ENCODE data around the gene TMEM138. TPM values are rescaled to one million over a fixed set of nuclear protein-coding genes. Genes with fewer than 3 reads are reported as not detected.

Gene TMEM138
- total and polyA plus RNA-seq, 2 of the 13 experiments (the other 11 are each of a cell fraction or from before 2014, with no cell fraction given) = 43.5 to 61.0 TPM

GRCh38 chr11:61339490-61339878 lies 22.7 kb upstream of the TMEM138 start (continued):
- no peak for TF ChIP-seq FOXP4 (CRISPR knock-in tag; IDR thresholded peaks at IDR 0.05)

GRCh38 chr11:61340979-61341378 lies 21.2 kb upstream of the TMEM138 start:
- no peak overlapping the region for H3K27ac ChIP-seq (ENCODE audit: extremely low read length, insufficient read depth, low read length)
- CTCF ChIA-PET (ENCODE audit: low intra/inter-chr PET ratio, low total read pairs) = no interaction called here
- peaks cover 6% of the 10 kb centered on the region; the same call in 1 of the 2 replicates for H4K20me1 ChIP-seq (ENCODE audit: insufficient read depth, low read length)
- no peak for TF ChIP-seq ZNF326 (CRISPR knock-in tag; IDR thresholded peaks at IDR 0.05; ENCODE audit: borderline replicate concordance)
- POLR2A ChIA-PET = interaction anchor here (1.7 kb wide), 1 partner anchor 21 kb away, joined by 4 read pairs; the partner anchor contains the start of genes CYB561A3 and TMEM138
- no peak for DNase-seq (ENCODE audit: low spot score)
- H3K27me3 ChIP-seq (ENCODE audit: control insufficient read depth in 1 of 2, insufficient read depth in 2 of 2, low read length in 2 of 2) = no peaks in the 10 kb centered on the region
- peaks cover 21% of the 10 kb centered on the region for H3K79me2 ChIP-seq (ENCODE audit: insufficient read depth, low read length)
- no TSS peak for BruUV-seq (replicated peaks)
- H2AFZ ChIP-seq (ENCODE audit: low read length) = no peak overlapping the region
- H3K4me3 ChIP-seq (replicated peaks in 1 of 3; ENCODE audit: insufficient read depth in 1 of 3, low read depth in 2 of 3, low read length in 3 of 3) = no peak overlapping the region
- intact Hi-C loops (cut with micrococcal nuclease; ENCODE audit: unreplicated experiment) = no loop called here
- no peak overlapping the region for H3K4me2 ChIP-seq (ENCODE audit: low read depth, low read length)
- no peaks in the 10 kb centered on the region for H3K9me3 ChIP-seq (ENCODE audit: low read length)
- H3K36me3 ChIP-seq (replicated peaks in 1 of 2; ENCODE audit: control insufficient read depth in 1 of 2, insufficient read depth in 2 of 2, low read length in 2 of 2) = peaks cover 49 to 79% of the 10 kb centered on the region in 2 experiments
- peaks cover 15% of the 10 kb centered on the region for H3K4me1 ChIP-seq (ENCODE audit: insufficient read depth, low read length)
- no peak for FAIRE-seq
- WGBS (ENCODE audit: low lambda C conversion rate) = 100% methylated on average over 2 of the region's 2 CpGs
- H3K9ac ChIP-seq (ENCODE audit: insufficient read depth, low read depth, low read length) = no peak overlapping the region
- in situ Hi-C loops (cut with HindIII; ENCODE audit: extremely low pct_ligation_motif_present, low pct_unique_long_range_greater_than_20kb) = no loop called here
- no peak for ATAC-seq

- intact Hi-C loops (cut with micrococcal nuclease; ENCODE audit: unreplicated experiment) (no loop called here), in situ Hi-C loops (cut with HindIII; ENCODE audit: extremely low pct_ligation_motif_present, low pct_unique_long_range_greater_than_20kb) (no loop called here)
- ATAC-seq (no peak), FAIRE-seq (no peak), DNase-seq (ENCODE audit: low spot score) (no peak)
- H3K27me3 ChIP-seq (ENCODE audit: control insufficient read depth in 1 of 2, insufficient read depth in 2 of 2, low read length in 2 of 2) = no peaks in the 10 kb centered on the region
- peaks cover 14% of the 10 kb centered on the region for H3K79me2 ChIP-seq (ENCODE audit: insufficient read depth, low read length)
- H3K9me3 ChIP-seq (ENCODE audit: low read length) = no peaks in the 10 kb centered on the region
- peaks cover 54 to 86% of the 10 kb centered on the region in 2 experiments for H3K36me3 ChIP-seq (replicated peaks in 1 of 2; ENCODE audit: control insufficient read depth in 1 of 2, insufficient read depth in 2 of 2, low read length in 2 of 2)
- ChIA-PET POLR2A (interaction anchor here (1.7 kb wide), 1 partner anchor 20 kb away, joined by 4 read pairs; the partner anchor contains the start of genes CYB561A3 and TMEM138), CTCF (ENCODE audit: low intra/inter-chr PET ratio, low total read pairs) (no interaction called here)
- no TSS peak for BruUV-seq (replicated peaks)
- TF ChIP-seq SMC3 (IDR thresholded peaks at IDR 0.05; ENCODE audit: low read length) (no peak), MXD3 (CRISPR knock-in tag; IDR thresholded peaks at IDR 0.05) (no peak), PHF20 (CRISPR knock-in tag; IDR thresholded peaks at IDR 0.05) (no peak), ZNF12 (CRISPR knock-in tag; IDR thresholded peaks at IDR 0.05) (no peak)
- peaks cover 7% of the 10 kb centered on the region; the same call in 1 of the 2 replicates for H4K20me1 ChIP-seq (ENCODE audit: insufficient read depth, low read length)
- H3K9ac ChIP-seq (ENCODE audit: insufficient read depth, low read depth, low read length) = no peak overlapping the region
- no peak overlapping the region for H3K4me3 ChIP-seq (replicated peaks in 1 of 3; ENCODE audit: insufficient read depth in 1 of 3, low read depth in 2 of 3, low read length in 3 of 3)
- H2AFZ ChIP-seq (ENCODE audit: low read length) = no peak overlapping the region
- H3K4me1 ChIP-seq (ENCODE audit: insufficient read depth, low read length) = peaks cover 8% of the 10 kb centered on the region
- no peak overlapping the region for H3K27ac ChIP-seq (ENCODE audit: extremely low read length, insufficient read depth, low read length)
- WGBS (ENCODE audit: low lambda C conversion rate) = 96% methylated on average over 4 of the region's 4 CpGs
- no peak overlapping the region for H3K4me2 ChIP-seq (ENCODE audit: low read depth, low read length)
Observed at GRCh38 chr11:61341706-61342105, 20.5 kb upstream of the TMEM138 start.
